ENCODE measurements around the gene CLCN6.

- TF ChIP-seq CTCF (conservative IDR thresholded peaks at IDR 0.05 in 1 of 2, IDR thresholded peaks at IDR 0.05 in 1 of 2; ENCODE audit: low read depth in 1 of 2, low read length in 2 of 2), result no peak
- no peak for TF ChIP-seq EZH2 (IDR thresholded peaks at IDR 0.05; ENCODE audit: low read length, missing control alignments)
Observed at GRCh38 chr1:11887666-11888007, 81.6 kb downstream of the CLCN6 start.

Data from fibroblast of lung (primary cell).